Tibial nerve (tissue), 4 donors: Measurements from ENCODE around the gene SCUBE3. TPM values are rescaled to one million over a fixed set of nuclear protein-coding genes. Genes with fewer than 3 reads are reported as not detected.

Source experiments
- DNase-seq, 2 donors: peaks; one replicate each; pipeline ENCODE4 v3.0.0-alpha.2; 2019; ENCODE audit warnings: low spot score in 2 of 2
- H3K27ac ChIP-seq, 4 donors: fragments of 200-600 bp; sonication (generic) in 3 of 4; one replicate each; pipeline ENCODE4 v1.5.1; 2017 to 2019; ENCODE audit warnings: mild to moderate bottlenecking in 1 of 4
- H3K27me3 ChIP-seq, 2 donors: fragments of 200-600 bp; sonication (generic) in 1 of 2; one replicate each; pipeline versions ENCODE4 v1.5.1 to v1.6.0; 2017 to 2019
- H3K36me3 ChIP-seq, 3 donors: fragments of 200-600 bp; sonication (generic); one replicate each; pipeline ENCODE4 v1.5.1; 2018 to 2019
- H3K4me1 ChIP-seq, 4 donors: fragments of 200-600 bp; sonication (generic) in 3 of 4; one replicate each; pipeline ENCODE4 v1.5.1; 2017 to 2019
- H3K4me3 ChIP-seq, 4 donors: fragments of 200-600 bp; sonication (generic) in 3 of 4; one replicate each; pipeline ENCODE4 v1.5.1; 2017 to 2019; ENCODE audit warnings: mild to moderate bottlenecking in 1 of 4, moderate library complexity in 1 of 4
- H3K9me3 ChIP-seq, 4 donors: fragments of 200-600 bp; sonication (generic) in 3 of 4; one replicate each; pipeline ENCODE4 v1.5.1; 2017 to 2019
- EP300 ChIP-seq, 2 donors: sonication (generic); formaldehyde crosslinking; IDR thresholded peaks; one replicate each; pipeline ENCODE4 v1.6.1; 2017; ENCODE audit warnings: antibody characterized with exemption in 2 of 2, mild to moderate bottlenecking in 1 of 2
- POLR2A ChIP-seq, 2 donors: fragments of 450-650 bp; IDR thresholded peaks; one replicate each; pipeline ENCODE4 v1.6.1; 2017; ENCODE audit warnings: antibody characterized with exemption in 2 of 2, mild to moderate bottlenecking in 2 of 2, moderate library complexity in 2 of 2
- WGBS, 2 donors: methylation state at CpG; one replicate each; pipeline ENCODE4 v1.1.5; 2018; 5-methylcytosine and 5-hydroxymethylcytosine counted together
- total RNA-seq, 4 donors: library from RNA; depleted of rRNA; stranded (reverse); fragments of >200 nt; gene quantifications; one replicate each; pipeline ENCODE4 v1.1.0, GENCODE V29; 2016
- TF ChIP-seq, protein P1 (sequence below), 5 experiments: fragments of 200-600 bp in 3 of 5; fragments of 450-650 bp in 2 of 5; sonication (generic) in 3 of 5; IDR thresholded peaks; one replicate each; pipeline ENCODE4 v1.5.1; 2016 to 2019; ENCODE audit warnings: antibody characterized with exemption in 5 of 5, mild to moderate bottlenecking in 3 of 5, moderate library complexity in 2 of 5

Gene SCUBE3
- total RNA-seq, 4 donors from 2014 or later: 0.30 to 1.3 (median 0.50) TPM

DNA sequence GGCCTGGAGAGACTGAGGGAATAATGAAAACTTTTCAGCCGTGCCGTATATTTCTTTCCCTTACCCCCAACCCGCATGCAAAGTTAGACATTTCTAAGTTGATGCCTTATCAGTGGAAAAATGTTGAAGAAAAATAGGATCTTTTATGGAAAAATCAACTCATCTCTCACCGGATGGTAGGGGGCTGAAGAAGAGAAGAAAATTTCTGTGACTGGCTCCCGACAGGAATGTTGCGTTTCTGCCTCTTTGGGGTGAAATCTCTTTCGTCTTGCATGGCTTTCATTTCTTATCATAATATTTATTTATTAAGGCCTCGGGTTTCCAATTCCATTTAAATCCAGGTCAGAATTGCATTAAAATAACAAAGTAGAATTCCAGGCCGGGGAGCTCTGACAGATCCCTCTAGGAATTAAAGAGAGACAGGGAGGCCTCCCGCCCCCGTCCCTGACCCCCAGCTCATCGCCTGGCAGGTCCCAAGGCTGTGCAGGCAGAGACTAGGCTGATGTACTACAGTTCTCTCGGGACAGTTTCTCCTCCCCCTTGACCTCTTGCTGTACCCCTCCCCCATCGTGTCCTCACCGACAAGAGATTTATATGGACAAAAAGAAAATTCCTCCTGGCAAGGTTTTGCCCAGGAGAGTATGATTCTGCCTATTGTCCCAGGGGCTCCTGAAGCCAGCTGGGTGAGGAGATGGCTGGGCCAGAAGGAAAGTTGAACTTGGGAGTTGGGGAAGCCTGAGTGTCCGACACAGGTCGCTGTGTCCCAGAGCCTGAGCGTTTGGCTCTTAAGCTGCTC lies 1.3 kb downstream of the SCUBE3 start:
- H3K4me3 ChIP-seq: peak overlapping the region in 2 of 4 donors; percentile 39 to 59
- peaks cover 0 to 67% of the 10 kb centered on the region in 2 donors for H3K27me3 ChIP-seq
- H3K36me3 ChIP-seq: no peaks in the 10 kb centered on the region
- no peak for DNase-seq
- H3K4me1 ChIP-seq: peaks cover 0 to 48% (median 17%) of the 10 kb centered on the region in 4 donors
- H3K9me3 ChIP-seq: no peaks in the 10 kb centered on the region
- 28% methylated on average over 17 to 18 of the region's 18 CpGs for WGBS, 2 donors
- TF ChIP-seq, protein P1, sequence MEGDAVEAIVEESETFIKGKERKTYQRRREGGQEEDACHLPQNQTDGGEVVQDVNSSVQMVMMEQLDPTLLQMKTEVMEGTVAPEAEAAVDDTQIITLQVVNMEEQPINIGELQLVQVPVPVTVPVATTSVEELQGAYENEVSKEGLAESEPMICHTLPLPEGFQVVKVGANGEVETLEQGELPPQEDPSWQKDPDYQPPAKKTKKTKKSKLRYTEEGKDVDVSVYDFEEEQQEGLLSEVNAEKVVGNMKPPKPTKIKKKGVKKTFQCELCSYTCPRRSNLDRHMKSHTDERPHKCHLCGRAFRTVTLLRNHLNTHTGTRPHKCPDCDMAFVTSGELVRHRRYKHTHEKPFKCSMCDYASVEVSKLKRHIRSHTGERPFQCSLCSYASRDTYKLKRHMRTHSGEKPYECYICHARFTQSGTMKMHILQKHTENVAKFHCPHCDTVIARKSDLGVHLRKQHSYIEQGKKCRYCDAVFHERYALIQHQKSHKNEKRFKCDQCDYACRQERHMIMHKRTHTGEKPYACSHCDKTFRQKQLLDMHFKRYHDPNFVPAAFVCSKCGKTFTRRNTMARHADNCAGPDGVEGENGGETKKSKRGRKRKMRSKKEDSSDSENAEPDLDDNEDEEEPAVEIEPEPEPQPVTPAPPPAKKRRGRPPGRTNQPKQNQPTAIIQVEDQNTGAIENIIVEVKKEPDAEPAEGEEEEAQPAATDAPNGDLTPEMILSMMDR (IDR thresholded peaks at IDR 0.05): no peak
- TF ChIP-seq POLR2A (IDR thresholded peaks at IDR 0.05) (no peak), EP300 (IDR thresholded peaks at IDR 0.05) (no peak)
- H3K27ac ChIP-seq: no peak overlapping the region

DNA sequence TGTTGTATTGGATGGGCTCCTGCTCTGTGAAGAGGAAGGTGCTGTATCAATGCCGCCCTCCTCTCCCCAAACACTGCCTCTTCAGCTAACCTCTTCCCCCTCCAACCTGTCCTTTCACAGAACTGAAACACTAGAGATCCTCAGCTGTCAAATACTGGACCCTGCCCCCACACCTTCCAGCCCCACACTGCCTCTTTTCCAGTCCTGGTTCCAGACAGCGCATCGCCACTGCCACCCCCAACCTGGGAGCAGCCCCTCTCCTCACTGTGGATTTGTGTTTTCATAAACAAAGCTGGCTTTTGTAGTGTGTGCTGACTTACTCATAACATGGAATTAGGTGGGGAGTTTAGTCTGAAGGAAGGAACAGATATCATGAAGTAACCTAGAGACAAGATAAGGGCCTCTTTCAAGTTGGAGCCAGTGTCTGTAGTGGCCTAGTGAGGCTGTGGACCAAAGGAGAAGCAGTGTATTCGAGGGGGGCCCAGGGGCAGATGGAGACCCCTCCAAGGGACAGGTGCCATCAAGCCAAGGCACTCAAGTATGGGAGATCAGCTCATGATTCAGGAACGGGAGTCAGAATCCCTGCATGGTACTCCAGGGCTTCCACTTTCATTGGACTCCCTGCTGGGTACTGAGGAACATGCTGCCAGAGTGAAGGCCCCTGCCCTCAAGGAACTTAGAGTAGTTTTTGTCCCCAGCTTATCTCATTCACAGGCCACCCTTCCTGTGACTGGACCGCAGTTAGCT lies 2.1 kb downstream of the SCUBE3 start:
- TF ChIP-seq, protein P1 (IDR thresholded peaks at IDR 0.05): no peak
- TF ChIP-seq POLR2A (IDR thresholded peaks at IDR 0.05): no peak
- TF ChIP-seq EP300 (IDR thresholded peaks at IDR 0.05): no peak
- Histone ChIP-seq H3K36me3 (no peaks in the 10 kb centered on the region), H3K4me1 (peaks cover 0 to 48% (median 17%) of the 10 kb centered on the region in 4 donors), H3K27me3 (peaks cover 0 to 59% of the 10 kb centered on the region in 2 donors), H3K27ac (no peak overlapping the region), H3K4me3 (no peak overlapping the region), H3K9me3 (no peaks in the 10 kb centered on the region)
- no peak for DNase-seq
- WGBS, 2 donors: 83 to 84% methylated on average over 6 of the region's 6 CpGs

DNA sequence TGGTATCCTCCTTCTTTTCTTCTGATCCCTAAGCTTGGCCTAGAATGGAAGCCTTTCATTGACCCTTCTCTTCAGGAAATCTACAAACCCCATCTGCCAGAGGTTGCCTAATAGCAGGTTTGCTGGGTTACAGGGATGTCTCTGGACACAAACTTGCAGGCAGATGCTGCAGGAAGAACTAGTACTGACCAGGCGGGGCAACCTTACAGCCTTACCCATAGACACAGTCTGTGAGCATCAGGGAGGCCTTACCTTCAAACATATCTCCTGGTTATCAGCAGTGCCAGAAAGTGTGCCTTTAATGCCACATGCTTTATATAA lies 2.6 kb downstream of the SCUBE3 start:
- TF ChIP-seq POLR2A (IDR thresholded peaks at IDR 0.05) (no peak), EP300 (IDR thresholded peaks at IDR 0.05) (no peak)
- TF ChIP-seq, protein P1 (IDR thresholded peaks at IDR 0.05): no peak
- H3K9me3 ChIP-seq: no peaks in the 10 kb centered on the region
- no peak overlapping the region for H3K4me3 ChIP-seq
- H3K4me1 ChIP-seq: peaks cover 0 to 48% (median 17%) of the 10 kb centered on the region in 4 donors
- WGBS, 2 donors: 100% methylated on average over 1 of the region's 1 CpG
- H3K27me3 ChIP-seq: peaks cover 0 to 54% of the 10 kb centered on the region in 2 donors
- H3K36me3 ChIP-seq: no peaks in the 10 kb centered on the region
- DNase-seq: no peak
- H3K27ac ChIP-seq: no peak overlapping the region

DNA sequence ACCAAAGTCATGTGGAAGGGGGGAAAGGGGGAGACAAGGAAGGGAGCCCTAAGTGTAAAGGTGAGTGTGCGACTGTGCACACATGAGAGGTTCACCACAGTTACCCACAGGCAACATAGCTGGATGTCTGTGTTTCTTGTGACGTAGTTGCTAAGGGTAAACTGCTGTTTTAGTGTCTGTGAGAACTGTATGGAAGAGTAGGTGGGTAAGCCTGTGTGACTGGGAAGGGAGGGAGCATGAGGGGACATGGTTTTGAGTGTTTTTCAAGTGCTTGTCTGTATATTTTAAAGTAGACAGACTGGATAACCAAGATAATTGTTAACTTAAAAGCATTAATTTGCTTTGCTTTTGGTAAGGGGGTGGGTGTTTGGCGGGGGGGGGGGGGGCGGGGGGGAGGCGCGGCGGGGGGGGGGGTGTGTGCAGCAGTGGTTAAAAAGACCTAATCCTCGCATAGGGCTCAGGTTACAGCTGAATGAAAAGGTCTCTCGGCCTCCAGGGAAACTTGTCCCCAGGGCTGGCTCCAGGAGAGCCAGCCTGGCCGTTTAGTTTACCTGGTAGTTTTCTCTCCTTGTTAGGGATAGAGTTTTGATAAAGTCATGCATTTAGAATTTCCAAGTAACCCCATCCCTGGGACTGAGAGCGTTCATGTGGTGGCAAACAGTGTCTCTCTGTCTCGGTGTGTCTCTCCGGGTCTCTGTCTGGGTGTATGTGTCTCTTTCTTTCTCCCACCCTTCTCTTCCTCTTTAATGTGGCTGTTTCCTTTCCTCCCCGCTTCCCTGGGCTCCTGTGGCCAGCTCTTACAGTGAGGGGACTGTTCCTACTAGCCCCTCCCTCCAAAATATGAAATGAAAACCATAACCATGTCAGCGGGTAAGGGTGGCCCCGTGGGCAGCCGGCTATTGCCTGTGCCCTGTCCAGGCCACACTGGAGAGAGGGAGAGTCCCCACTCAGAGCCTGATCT lies 3.4 kb downstream of the SCUBE3 start:
- H3K4me1 ChIP-seq: peaks cover 0 to 48% (median 17%) of the 10 kb centered on the region in 4 donors
- DNase-seq: no peak
- TF ChIP-seq, protein P1 (IDR thresholded peaks at IDR 0.05): no peak
- no peak for TF ChIP-seq EP300 (IDR thresholded peaks at IDR 0.05)
- TF ChIP-seq POLR2A (IDR thresholded peaks at IDR 0.05): no peak
- no peak overlapping the region for H3K27ac ChIP-seq
- no peaks in the 10 kb centered on the region for H3K36me3 ChIP-seq
- peaks cover 0 to 46% of the 10 kb centered on the region in 2 donors for H3K27me3 ChIP-seq
- H3K4me3 ChIP-seq: no peak overlapping the region
- no peaks in the 10 kb centered on the region for H3K9me3 ChIP-seq
- WGBS, 2 donors: 34 to 39% methylated on average over 12 to 15 of the region's 17 CpGs
